GM18505 (cell line): ENCODE measurements around the gene CRYGD.
"Not testable (repeated sequence)": the region's sequence is repeated elsewhere in the genome, so short reads cannot be mapped to it uniquely, and the experiment has no call there.

Experiments used
- ATAC-seq: cut with Tn5 transposase; IDR thresholded peaks from one replicate; pipeline ENCODE4 v1.9.1; 2021; ENCODE audit not compliant: unreplicated experiment
- POLR2A ChIP-seq: IDR thresholded peaks from 4 replicates; pipeline ENCODE4 v1.6.1; 2011; ENCODE audit warnings: borderline replicate concordance; ENCODE audit not compliant: insufficient read depth, insufficient read length; ENCODE audit errors: extremely low read depth

Gene CRYGD

GRCh38 chr2:208118918-208119317 lies 5.4 kb downstream of the CRYGD start:
- no peak for ATAC-seq
- no peak for TF ChIP-seq POLR2A

GRCh38 chr2:208117390-208117789 lies 6.9 kb downstream of the CRYGD start:
- ATAC-seq: not testable (repeated sequence)

- ATAC-seq: no peak
- TF ChIP-seq POLR2A: no peak
Measured at GRCh38 chr2:208112969-208113368, 11.4 kb downstream of the CRYGD start.

GRCh38 chr2:208112273-208112745 lies 12.0 kb downstream of the CRYGD start:
- ATAC-seq: not testable (repeated sequence)

- TF ChIP-seq POLR2A: no peak
- ATAC-seq: no peak
Measured at GRCh38 chr2:208103616-208104015, 20.7 kb downstream of the CRYGD start.

GRCh38 chr2:208101716-208102631 lies 22.4 kb downstream of the CRYGD start:
- ATAC-seq: no peak
- TF ChIP-seq POLR2A: no peak

GRCh38 chr2:208099682-208100470 lies 24.4 kb downstream of the CRYGD start:
- no peak for TF ChIP-seq POLR2A
- no peak for ATAC-seq

GRCh38 chr2:208098701-208099100 lies 25.6 kb downstream of the CRYGD start:
- not testable (repeated sequence) for ATAC-seq

GRCh38 chr2:208098267-208098666 lies 26.1 kb downstream of the CRYGD start:
- TF ChIP-seq POLR2A: no peak
- ATAC-seq: no peak

GRCh38 chr2:208097801-208098200 lies 26.5 kb downstream of the CRYGD start:
- ATAC-seq: no peak
- TF ChIP-seq POLR2A: no peak

- no peak for TF ChIP-seq POLR2A
- ATAC-seq: no peak
Measured at GRCh38 chr2:208097313-208097712, 27.0 kb downstream of the CRYGD start.

GRCh38 chr2:208096080-208096479 lies 28.2 kb downstream of the CRYGD start:
- no peak for TF ChIP-seq POLR2A
- no peak for ATAC-seq

GRCh38 chr2:208093128-208093527 lies 31.2 kb downstream of the CRYGD start:
- TF ChIP-seq POLR2A: no peak

More at GRCh38 chr2:208093128-208093527, 31.2 kb downstream of the CRYGD start:
- ATAC-seq: no peak
